Common myeloid progenitor, CD34-positive (primary cell): ENCODE data around the gene SLC4A4.

Experiments used
- CTCF ChIA-PET: fragments of 350-600 bp; sonication (Branson Sonifier 250); formaldehyde crosslinking; loops from one replicate; lab custom pipeline; 2021; ENCODE audit warnings: antibody characterized with exemption; lab: Charles Lee
- POLR2A ChIA-PET: fragments of 350-600 bp; sonication (Branson Sonifier 250); formaldehyde crosslinking; loops from one replicate; lab custom pipeline; 2021; ENCODE audit warnings: antibody characterized with exemption; lab: Charles Lee
- DNase-seq, 3 donors: peaks; one replicate each; pipeline versions ENCODE4 v3.0.0 to v3.0.0-alpha.2; 2013
- H3K27ac ChIP-seq, 2 experiments: 1 replicate in 1 of 2; 2 replicates in 1 of 2; pipeline ENCODE4 v1.7.0; 2013; ENCODE audit warnings: inconsistent platforms in 2 of 2, low read length in 2 of 2, mild to moderate bottlenecking in 2 of 2, low read depth in 1 of 2, moderate library complexity in 1 of 2; ENCODE audit not compliant: severe bottlenecking in 2 of 2, insufficient read depth in 1 of 2, poor library complexity in 1 of 2
- H3K27me3 ChIP-seq, 5 experiments: replicated peaks in 2 of 5; 1 replicate in 3 of 5; 2 replicates in 2 of 5; pipeline versions ENCODE4 v1.6.1 to v1.7.0; 2013; ENCODE audit warnings: low read length in 4 of 5, mild to moderate bottlenecking in 2 of 5, moderate library complexity in 2 of 5, inconsistent platforms in 1 of 5; ENCODE audit not compliant: insufficient read depth in 5 of 5, control insufficient read depth in 4 of 5
- H3K36me3 ChIP-seq, 4 experiments: 1 replicate in 2 of 4; 2 replicates in 2 of 4; pipeline versions ENCODE4 v1.6.1 to v1.7.0; 2013; ENCODE audit warnings: low read length in 3 of 4, control low read depth in 1 of 4, mild to moderate bottlenecking in 1 of 4; ENCODE audit not compliant: control insufficient read depth in 4 of 4, insufficient read depth in 4 of 4
- H3K4me1 ChIP-seq, 4 experiments: 1 replicate in 3 of 4; 2 replicates in 1 of 4; pipeline versions ENCODE4 v1.6.1 to v1.7.1; 2013; ENCODE audit warnings: low read length in 3 of 4, mild to moderate bottlenecking in 3 of 4, control low read depth in 1 of 4, inconsistent platforms in 1 of 4, moderate library complexity in 1 of 4; ENCODE audit not compliant: control insufficient read depth in 4 of 4, insufficient read depth in 4 of 4; ENCODE audit errors: control extremely low read depth in 1 of 4
- H3K4me3 ChIP-seq, 7 experiments: 1 replicate in 4 of 7; 2 replicates in 3 of 7; pipeline versions ENCODE4 v1.5.1 to v1.7.0; 2013; ENCODE audit warnings: mild to moderate bottlenecking in 7 of 7, low read length in 6 of 7, moderate library complexity in 6 of 7, inconsistent platforms in 2 of 7, low read depth in 2 of 7, control low read depth in 1 of 7; ENCODE audit not compliant: insufficient read depth in 4 of 7, control insufficient read depth in 1 of 7; ENCODE audit errors: extremely low read depth in 1 of 7
- H3K9me3 ChIP-seq, 5 experiments: 1 replicate in 4 of 5; 2 replicates in 1 of 5; pipeline versions ENCODE4 v1.6.1 to v1.7.1; 2013; ENCODE audit warnings: low read length in 4 of 5, mild to moderate bottlenecking in 2 of 5, inconsistent platforms in 1 of 5, low read depth in 1 of 5, moderate library complexity in 1 of 5; ENCODE audit not compliant: control insufficient read depth in 4 of 5, insufficient read depth in 2 of 5; ENCODE audit errors: control extremely low read depth in 1 of 5
- WGBS: methylation state at CpG from one replicate; pipeline ENCODE4 v1.1.5; 2013; ENCODE audit not compliant: insufficient coverage; 5-methylcytosine and 5-hydroxymethylcytosine counted together

The SLC4A4 gene

GRCh38 chr4:71559957-71560571, 221.2 kb downstream of the SLC4A4 start:
- CTCF ChIA-PET: no interaction called here
- Histone ChIP-seq H3K4me3 (no peak overlapping the region), H3K4me1 (no peaks in the 10 kb centered on the region), H3K9me3 (no peaks in the 10 kb centered on the region), H3K36me3 (no peaks in the 10 kb centered on the region), H3K27ac (no peak overlapping the region), H3K27me3 (peaks cover 0 to 6% (median 0%) of the 10 kb centered on the region in 5 experiments)
- no CpG with 5 or more reads among the region's 1 CpG for WGBS
- no peak for DNase-seq
- POLR2A ChIA-PET: no interaction called here

DNA sequence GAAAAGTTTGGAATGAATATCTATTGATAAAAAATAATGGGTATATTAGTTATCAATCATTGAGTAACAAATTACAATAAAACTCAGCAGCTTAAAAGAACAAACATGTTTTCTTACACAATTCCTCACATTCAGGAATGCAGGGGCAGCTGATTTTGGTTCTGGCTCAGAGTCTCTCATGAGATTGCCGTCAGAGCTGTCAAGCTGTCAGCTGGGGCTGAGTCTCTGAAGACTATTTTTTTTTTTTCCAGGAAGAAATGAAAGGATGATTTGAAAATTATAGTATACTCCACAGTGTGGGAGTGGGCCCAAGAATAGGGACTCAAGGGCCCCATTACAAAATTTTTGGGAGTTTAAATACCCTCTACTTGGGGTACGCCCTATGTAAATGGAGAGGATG, 226.0 kb downstream of the SLC4A4 start:
- Histone ChIP-seq H3K36me3 (no peaks in the 10 kb centered on the region), H3K9me3 (no peaks in the 10 kb centered on the region), H3K27ac (no peak overlapping the region), H3K4me3 (no peak overlapping the region), H3K27me3 (peaks cover 0 to 3% (median 0%) of the 10 kb centered on the region in 5 experiments), H3K4me1 (no peaks in the 10 kb centered on the region)
- ChIA-PET CTCF (interaction anchor here (0.6 to 1.3 kb wide), 2 partner anchors 11 to 981 kb away, joined by 3 read pairs; no protein-coding TSS in a partner anchor), POLR2A (interaction anchor here (1.1 kb wide), 1 partner anchor 14 kb away, joined by 3 read pairs; no protein-coding TSS in a partner anchor)
- DNase-seq: no peak
- 100% methylated on average over 2 of the region's 2 CpGs for WGBS

DNA sequence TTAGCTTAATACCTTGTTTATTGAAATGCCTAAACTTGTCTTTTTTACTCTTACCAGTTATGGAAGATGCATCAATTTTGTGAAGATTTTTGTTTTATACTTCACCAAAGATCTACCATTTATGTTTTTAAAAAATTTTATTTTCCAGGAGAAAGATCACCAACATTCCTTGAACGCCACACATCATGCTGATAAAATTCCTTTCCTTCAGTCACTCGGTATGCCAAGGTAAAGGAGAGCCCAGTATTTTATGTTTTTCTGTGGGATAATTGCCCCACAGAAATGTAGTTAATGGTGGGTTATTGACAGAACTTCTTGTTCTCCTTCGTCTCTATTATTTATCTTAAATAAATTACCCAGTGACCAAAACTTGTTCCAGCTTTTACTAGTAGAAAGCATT, 228.0 kb downstream of the SLC4A4 start:
- no peaks in the 10 kb centered on the region for H3K4me1 ChIP-seq
- ChIA-PET CTCF (no interaction called here), POLR2A (no interaction called here)
- H3K36me3 ChIP-seq: no peaks in the 10 kb centered on the region
- no peak overlapping the region for H3K27ac ChIP-seq
- WGBS: no CpG with 5 or more reads among the region's 3 CpGs
- no peak overlapping the region for H3K4me3 ChIP-seq
- no peaks in the 10 kb centered on the region for H3K9me3 ChIP-seq
- no peak for DNase-seq
- peaks cover 0 to 3% (median 0%) of the 10 kb centered on the region in 5 experiments for H3K27me3 ChIP-seq

DNA sequence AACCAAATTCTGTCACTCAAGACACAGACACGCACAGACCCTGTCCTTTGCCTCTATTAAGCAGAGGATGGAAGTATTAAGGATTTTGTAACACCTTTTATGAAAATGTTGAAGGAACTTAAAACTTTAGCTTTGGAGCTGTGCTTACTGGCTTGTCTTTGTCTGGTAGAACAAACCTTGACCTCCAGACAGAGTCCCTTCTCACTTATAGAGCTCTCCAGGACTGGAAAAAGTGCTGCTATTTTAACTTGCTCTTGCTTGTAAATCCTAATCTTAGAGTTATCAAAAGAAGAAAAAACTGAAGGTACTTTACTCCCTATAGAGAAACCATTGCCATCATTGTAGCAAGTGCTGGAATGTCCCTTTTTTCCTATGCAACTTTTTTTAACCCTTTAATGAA, 229.3 kb downstream of the SLC4A4 start:
- no peak overlapping the region for H3K4me3 ChIP-seq
- no peaks in the 10 kb centered on the region for H3K36me3 ChIP-seq
- no CpG with 5 or more reads among the region's 1 CpG for WGBS
- POLR2A ChIA-PET: no interaction called here
- H3K27ac ChIP-seq: no peak overlapping the region
- CTCF ChIA-PET: no interaction called here
- H3K4me1 ChIP-seq: no peaks in the 10 kb centered on the region
- H3K9me3 ChIP-seq: no peaks in the 10 kb centered on the region
- H3K27me3 ChIP-seq: peaks cover 0 to 3% (median 0%) of the 10 kb centered on the region in 5 experiments
- no peak for DNase-seq

DNA sequence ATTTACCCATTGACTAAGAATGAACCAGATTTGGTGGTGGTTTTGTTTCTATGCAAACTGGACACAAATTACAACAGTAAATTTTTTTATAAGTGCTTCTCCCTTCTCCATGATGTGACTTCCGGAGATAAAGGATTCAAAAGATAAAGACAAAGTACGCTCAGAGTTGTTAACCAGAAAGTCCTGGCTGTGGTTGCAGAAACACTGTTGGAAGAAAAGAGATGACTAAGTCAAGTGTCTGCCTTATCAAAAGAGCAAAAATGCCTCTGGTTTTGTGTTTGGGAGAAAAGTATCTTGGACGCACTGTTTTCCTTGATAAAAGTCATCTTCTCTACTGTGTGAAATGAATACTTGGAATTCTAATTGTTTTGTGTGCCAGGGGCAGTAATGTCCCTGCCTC, 231.7 kb downstream of the SLC4A4 start:
- Histone ChIP-seq H3K27me3 (peaks cover 0 to 3% (median 0%) of the 10 kb centered on the region in 5 experiments), H3K36me3 (no peaks in the 10 kb centered on the region), H3K27ac (no peak overlapping the region), H3K4me1 (no peaks in the 10 kb centered on the region), H3K4me3 (no peak overlapping the region), H3K9me3 (no peaks in the 10 kb centered on the region)
- POLR2A ChIA-PET: no interaction called here
- WGBS: 95% methylated on average over 3 of the region's 3 CpGs
- DNase-seq: no peak
- CTCF ChIA-PET: no interaction called here

GRCh38 chr4:71571346-71571745, 232.5 kb downstream of the SLC4A4 start:
- CTCF ChIA-PET: no interaction called here
- Histone ChIP-seq H3K36me3 (no peaks in the 10 kb centered on the region), H3K27me3 (peaks cover 0 to 3% (median 0%) of the 10 kb centered on the region in 5 experiments), H3K4me3 (no peak overlapping the region), H3K9me3 (no peaks in the 10 kb centered on the region), H3K4me1 (no peaks in the 10 kb centered on the region), H3K27ac (no peak overlapping the region)
- WGBS: 91% methylated on average over 2 of the region's 3 CpGs
- POLR2A ChIA-PET: no interaction called here
- DNase-seq: no peak

GRCh38 chr4:71583971-71584370, 245.2 kb downstream of the SLC4A4 start:
- ChIA-PET POLR2A (no interaction called here), CTCF (no interaction called here)
- no peak overlapping the region for H3K4me3 ChIP-seq
- H3K4me1 ChIP-seq: peaks cover 0 to 3% (median 0%) of the 10 kb centered on the region in 4 experiments
- no CpG with 5 or more reads among the region's 3 CpGs for WGBS
- H3K36me3 ChIP-seq: no peaks in the 10 kb centered on the region
- H3K27ac ChIP-seq: no peak overlapping the region
- peaks cover 0 to 7% (median under 1%) of the 10 kb centered on the region in 5 experiments for H3K9me3 ChIP-seq
- DNase-seq: no peak
- H3K27me3 ChIP-seq: no peaks in the 10 kb centered on the region
